ENCODE measurements around the gene CCDC13. TPM values are rescaled to one million over a fixed set of nuclear protein-coding genes. Genes with fewer than 3 reads are reported as not detected.

CCDC13 gene
- total RNA-seq, 1 donor from 2014 or later = 1.7 TPM

DNA sequence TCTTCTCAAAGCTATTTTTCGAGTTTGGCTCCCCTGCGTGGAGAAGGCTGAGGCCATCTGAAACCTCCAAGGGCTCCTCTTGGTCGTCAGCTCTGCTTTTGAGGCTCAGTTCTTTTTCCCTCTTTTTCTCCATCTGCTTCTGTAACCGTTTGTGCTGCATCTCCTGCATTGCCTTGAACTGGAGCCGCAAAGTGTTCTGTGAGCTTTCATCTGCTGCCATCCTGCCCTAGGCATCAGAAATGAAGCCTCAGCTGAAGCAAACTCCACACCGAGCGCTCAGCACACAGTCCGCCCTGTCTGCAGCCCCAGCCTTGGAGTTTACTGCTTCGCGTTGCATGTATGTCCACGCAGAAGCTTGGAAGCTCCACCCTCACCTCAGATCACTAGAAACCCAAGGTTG lies 14.9 kb downstream of the CCDC13 start:
- CTCF ChIA-PET = interaction anchor here (4.6 kb wide), 1 partner anchor 13 kb away, joined by 16 read pairs; no protein-coding TSS in a partner anchor
- no peak for ATAC-seq (ENCODE audit: low read depth)
- TF ChIP-seq, protein P1, sequence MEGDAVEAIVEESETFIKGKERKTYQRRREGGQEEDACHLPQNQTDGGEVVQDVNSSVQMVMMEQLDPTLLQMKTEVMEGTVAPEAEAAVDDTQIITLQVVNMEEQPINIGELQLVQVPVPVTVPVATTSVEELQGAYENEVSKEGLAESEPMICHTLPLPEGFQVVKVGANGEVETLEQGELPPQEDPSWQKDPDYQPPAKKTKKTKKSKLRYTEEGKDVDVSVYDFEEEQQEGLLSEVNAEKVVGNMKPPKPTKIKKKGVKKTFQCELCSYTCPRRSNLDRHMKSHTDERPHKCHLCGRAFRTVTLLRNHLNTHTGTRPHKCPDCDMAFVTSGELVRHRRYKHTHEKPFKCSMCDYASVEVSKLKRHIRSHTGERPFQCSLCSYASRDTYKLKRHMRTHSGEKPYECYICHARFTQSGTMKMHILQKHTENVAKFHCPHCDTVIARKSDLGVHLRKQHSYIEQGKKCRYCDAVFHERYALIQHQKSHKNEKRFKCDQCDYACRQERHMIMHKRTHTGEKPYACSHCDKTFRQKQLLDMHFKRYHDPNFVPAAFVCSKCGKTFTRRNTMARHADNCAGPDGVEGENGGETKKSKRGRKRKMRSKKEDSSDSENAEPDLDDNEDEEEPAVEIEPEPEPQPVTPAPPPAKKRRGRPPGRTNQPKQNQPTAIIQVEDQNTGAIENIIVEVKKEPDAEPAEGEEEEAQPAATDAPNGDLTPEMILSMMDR (IDR thresholded peaks at IDR 0.05) = no peak
- intact Hi-C loops (cut with micrococcal nuclease) = no loop called here
- POLR2A ChIA-PET = no interaction called here
- Mint-ChIP-seq H3K27me3 (peaks cover 6% of the 10 kb centered on the region), H3K4me3 (no peak overlapping the region), H3K9me3 (no peaks in the 10 kb centered on the region), H3K27ac (no peak overlapping the region), H3K4me1 (no peaks in the 10 kb centered on the region), H3K36me3 (ENCODE audit: low read depth) (no peaks in the 10 kb centered on the region)
- no peak for DNase-seq

DNA sequence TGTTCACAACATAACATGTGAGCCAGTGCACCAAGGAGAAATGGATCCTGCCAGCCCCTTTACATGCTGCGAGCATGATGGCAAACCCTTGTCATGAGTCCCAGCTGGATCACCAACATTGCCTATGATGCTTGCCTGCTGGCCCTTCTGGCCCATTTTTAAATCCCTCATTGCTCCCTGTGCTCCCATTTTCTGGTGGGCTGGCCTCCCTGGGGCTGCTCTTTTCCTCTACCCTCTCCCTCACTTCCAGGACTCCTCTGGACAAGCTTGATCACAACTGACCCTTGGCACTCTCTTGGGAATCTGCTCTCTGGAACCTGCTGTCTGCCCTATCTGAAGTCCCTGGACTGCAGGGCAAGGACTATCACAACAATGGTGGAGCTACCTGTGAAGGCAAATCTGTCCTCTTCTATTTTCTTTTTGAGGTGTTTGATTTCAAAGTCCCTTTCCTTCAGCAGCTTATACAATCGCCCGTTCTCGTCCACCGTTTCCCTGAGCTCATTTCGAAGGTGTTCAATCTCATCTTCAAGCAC lies 16.3 kb downstream of the CCDC13 start:
- H3K4me1 Mint-ChIP-seq = no peaks in the 10 kb centered on the region
- ChIA-PET CTCF (interaction anchor here (4.6 kb wide), 1 partner anchor 11 kb away, joined by 16 read pairs; no protein-coding TSS in a partner anchor), POLR2A (no interaction called here)
- intact Hi-C loops (cut with micrococcal nuclease) = no loop called here
- H3K9me3 Mint-ChIP-seq = no peaks in the 10 kb centered on the region
- DNase-seq (no peak), ATAC-seq (ENCODE audit: low read depth) (no peak)
- TF ChIP-seq, protein P1 (IDR thresholded peaks at IDR 0.05) = no peak
- no peak overlapping the region for H3K27ac Mint-ChIP-seq
- H3K27me3 Mint-ChIP-seq = peaks cover 6% of the 10 kb centered on the region
- H3K36me3 Mint-ChIP-seq (ENCODE audit: low read depth) = no peaks in the 10 kb centered on the region
- no peak overlapping the region for H3K4me3 Mint-ChIP-seq

DNA sequence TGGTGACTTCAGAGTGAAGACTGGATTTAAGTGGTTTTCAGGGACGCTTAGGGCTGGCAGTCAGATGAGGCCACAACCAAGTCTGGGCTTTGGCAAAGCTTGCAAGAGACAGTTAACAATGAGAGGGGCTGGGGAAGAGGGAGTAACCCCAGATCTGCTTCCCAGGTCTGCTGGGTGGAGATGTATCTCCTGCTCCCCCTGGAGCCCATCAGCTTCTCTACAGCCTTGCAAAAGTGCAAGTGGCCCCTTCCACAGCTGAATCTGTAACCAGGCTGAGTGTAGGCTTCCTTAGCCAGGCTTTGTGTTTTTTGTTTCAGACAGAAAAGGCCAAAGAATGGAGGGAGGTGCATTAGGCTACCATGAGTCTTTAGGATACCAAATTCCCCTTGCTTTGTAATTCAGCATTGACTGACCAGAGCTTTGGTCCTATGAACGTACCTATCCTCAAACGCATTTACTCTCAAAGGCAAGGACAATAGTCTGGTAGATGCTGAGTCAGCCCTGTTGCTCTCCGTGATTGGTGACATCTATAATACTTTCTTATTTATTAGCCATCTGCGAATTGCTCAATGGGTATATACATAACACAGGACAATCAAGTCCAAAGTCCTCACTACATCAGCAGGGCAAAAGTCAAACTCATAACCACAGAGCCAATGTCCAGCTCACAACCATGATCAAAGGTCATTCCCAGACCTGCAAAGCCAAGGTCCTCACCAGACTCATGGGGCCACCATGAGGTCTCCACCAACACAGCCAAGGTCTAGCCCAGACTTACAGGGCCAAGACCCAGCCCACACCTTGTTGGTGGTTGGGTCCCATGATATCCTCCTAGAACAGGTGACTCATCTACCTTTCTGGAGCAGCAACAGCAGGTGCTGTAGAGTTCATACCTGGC lies 17.1 kb downstream of the CCDC13 start:
- Mint-ChIP-seq H3K27ac (no peak overlapping the region), H3K36me3 (ENCODE audit: low read depth) (no peaks in the 10 kb centered on the region), H3K27me3 (peaks cover 6% of the 10 kb centered on the region), H3K4me3 (no peak overlapping the region), H3K4me1 (no peaks in the 10 kb centered on the region), H3K9me3 (no peaks in the 10 kb centered on the region)
- TF ChIP-seq, protein P1 (IDR thresholded peaks at IDR 0.05) = no peak
- CTCF ChIA-PET = interaction anchor here (4.6 kb wide), 1 partner anchor 11 kb away, joined by 16 read pairs; no protein-coding TSS in a partner anchor
- DNase-seq = no peak
- no peak for ATAC-seq (ENCODE audit: low read depth)
- POLR2A ChIA-PET = no interaction called here
- intact Hi-C loops (cut with micrococcal nuclease) = no loop called here

DNA sequence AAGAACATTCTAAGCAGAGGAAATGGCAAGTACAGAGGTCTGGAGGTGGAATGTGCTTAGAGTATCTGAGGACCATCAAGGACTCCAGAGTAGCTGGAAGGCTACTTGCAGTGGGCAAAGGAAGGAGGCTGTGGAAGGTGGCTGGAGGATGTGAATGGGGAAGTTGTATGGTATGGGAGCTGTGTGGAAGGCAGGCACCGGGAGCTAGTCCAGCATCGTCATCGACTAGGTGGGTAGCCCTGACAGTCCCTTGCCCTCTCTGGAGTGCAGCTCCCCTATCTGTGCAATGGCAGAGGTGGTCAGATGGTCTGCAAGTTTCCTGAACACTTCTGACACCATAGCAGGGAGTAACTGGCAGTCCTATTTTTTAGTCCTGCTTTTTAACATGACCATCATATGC lies 19.3 kb downstream of the CCDC13 start:
- TF ChIP-seq, protein P1 (IDR thresholded peaks at IDR 0.05) = no peak
- CTCF ChIA-PET = interaction anchor here (4.6 kb wide), 1 partner anchor 8 kb away, joined by 16 read pairs; no protein-coding TSS in a partner anchor
- no peaks in the 10 kb centered on the region for H3K36me3 Mint-ChIP-seq (ENCODE audit: low read depth)
- no peak overlapping the region for H3K4me3 Mint-ChIP-seq
- no peak for ATAC-seq (ENCODE audit: low read depth)
- H3K4me1 Mint-ChIP-seq = no peaks in the 10 kb centered on the region
- H3K9me3 Mint-ChIP-seq = no peaks in the 10 kb centered on the region
- intact Hi-C loops (cut with micrococcal nuclease) = no loop called here
- H3K27me3 Mint-ChIP-seq = peaks cover 6% of the 10 kb centered on the region
- H3K27ac Mint-ChIP-seq = no peak overlapping the region
- DNase-seq = no peak
- POLR2A ChIA-PET = no interaction called here

DNA sequence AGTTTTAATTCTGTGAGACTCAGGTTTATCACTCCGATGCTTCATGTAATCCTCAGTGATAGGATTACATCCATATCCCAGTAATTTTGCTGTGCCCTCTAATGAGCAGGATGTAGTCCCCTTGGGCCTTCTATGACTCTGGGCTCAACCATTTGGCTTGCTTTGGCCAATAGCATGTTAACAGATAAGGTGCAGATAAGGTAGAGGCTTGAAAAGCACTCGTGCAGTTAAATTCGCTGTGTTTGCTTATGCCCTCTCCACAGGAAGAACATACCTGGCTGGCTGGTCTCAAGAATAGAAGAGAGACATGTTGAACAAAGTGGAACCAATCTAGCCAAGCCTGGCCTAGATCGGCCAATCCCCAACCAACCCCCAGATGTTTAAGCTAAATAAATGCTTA lies 20.1 kb downstream of the CCDC13 start:
- Mint-ChIP-seq H3K27ac (no peak overlapping the region), H3K4me1 (no peaks in the 10 kb centered on the region), H3K9me3 (no peaks in the 10 kb centered on the region), H3K36me3 (ENCODE audit: low read depth) (no peaks in the 10 kb centered on the region), H3K4me3 (no peak overlapping the region), H3K27me3 (peaks cover 3% of the 10 kb centered on the region)
- CTCF ChIA-PET = no interaction called here
- ATAC-seq (ENCODE audit: low read depth) (no peak), DNase-seq (no peak)
- intact Hi-C loops (cut with micrococcal nuclease) = no loop called here
- POLR2A ChIA-PET = no interaction called here
- TF ChIP-seq, protein P1 (IDR thresholded peaks at IDR 0.05) = no peak

All from activated B cell treated with CpG ODN at 0.5 μM for 24 hours (primary cell).